Subcutaneous abdominal adipose tissue (tissue), 5 donors: ENCODE measurements around the gene KREMEN1.

ENCODE experiments used
- H3K27ac ChIP-seq: one replicate; pipeline ENCODE4 v1.7.0; 2013; ENCODE audit warnings: low read depth, mild to moderate bottlenecking, inconsistent platforms, low read length, moderate library complexity
- H3K27me3 ChIP-seq, 5 donors: one replicate each; pipeline ENCODE4 v1.7.0; 2013; ENCODE audit warnings: low read length in 5 of 5, inconsistent platforms in 1 of 5; ENCODE audit not compliant: control insufficient read depth in 5 of 5, insufficient read depth in 4 of 5
- H3K36me3 ChIP-seq, 5 donors: one replicate each; pipeline ENCODE4 v1.7.0; 2013; ENCODE audit warnings: low read length in 5 of 5; ENCODE audit not compliant: control insufficient read depth in 5 of 5, insufficient read depth in 5 of 5
- H3K4me1 ChIP-seq, 5 donors: one replicate each; pipeline ENCODE4 v1.7.0; 2013; ENCODE audit warnings: low read length in 5 of 5, mild to moderate bottlenecking in 3 of 5, moderate library complexity in 1 of 5; ENCODE audit not compliant: control insufficient read depth in 5 of 5, insufficient read depth in 5 of 5
- H3K4me3 ChIP-seq, 5 donors: one replicate each; pipeline ENCODE4 v1.7.0; 2013; ENCODE audit warnings: low read length in 5 of 5, low read depth in 1 of 5
- H3K9ac ChIP-seq, 5 donors: one replicate each; pipeline ENCODE4 v1.7.0; 2013; ENCODE audit warnings: low read length in 5 of 5, mild to moderate bottlenecking in 4 of 5, moderate library complexity in 3 of 5
- H3K9me3 ChIP-seq, 5 donors: one replicate each; pipeline ENCODE4 v1.7.0; 2013; ENCODE audit warnings: low read length in 5 of 5; ENCODE audit not compliant: control insufficient read depth in 5 of 5
- donor health status: healthy.
- donor health status: healthy.
- donor health status: healthy.
- donor health status: healthy.
- donor health status: healthy.

KREMEN1 gene

GRCh38 chr22:29203488-29204454 lies 130.9 kb downstream of the KREMEN1 start:
- no peaks in the 10 kb centered on the region for H3K36me3 ChIP-seq
- no peak overlapping the region for H3K9ac ChIP-seq
- H3K27ac ChIP-seq, result no peak overlapping the region
- no peaks in the 10 kb centered on the region for H3K9me3 ChIP-seq
- no peak overlapping the region for H3K4me3 ChIP-seq
- peaks cover 0 to 9% (median 6%) of the 10 kb centered on the region in 5 donors for H3K27me3 ChIP-seq
- peaks cover 0 to 41% (median 25%) of the 10 kb centered on the region in 5 donors for H3K4me1 ChIP-seq

- H3K36me3 ChIP-seq, result no peaks in the 10 kb centered on the region
- H3K9me3 ChIP-seq, result no peaks in the 10 kb centered on the region
- no peak overlapping the region for H3K27ac ChIP-seq
- H3K27me3 ChIP-seq, result peaks cover 0 to 9% (median 6%) of the 10 kb centered on the region in 5 donors
- H3K9ac ChIP-seq, result no peak overlapping the region
- no peak overlapping the region for H3K4me3 ChIP-seq
- peaks cover 0 to 43% (median 25%) of the 10 kb centered on the region in 5 donors for H3K4me1 ChIP-seq
These were observed 131.8 kb downstream of the KREMEN1 start for GRCh38 chr22:29204455-29205183.

GRCh38 chr22:29205252-29205593 lies 132.4 kb downstream of the KREMEN1 start:
- H3K27ac ChIP-seq, result no peak overlapping the region
- H3K36me3 ChIP-seq, result no peaks in the 10 kb centered on the region
- peaks cover 0 to 43% (median 25%) of the 10 kb centered on the region in 5 donors for H3K4me1 ChIP-seq
- peaks cover 0 to 9% (median 6%) of the 10 kb centered on the region in 5 donors for H3K27me3 ChIP-seq
- H3K9me3 ChIP-seq, result no peaks in the 10 kb centered on the region
- H3K9ac ChIP-seq, result no peak overlapping the region
- peak overlapping the region in 3 of 5 donors; percentile 31 to 55 (median 33) for H3K4me3 ChIP-seq

- Histone ChIP-seq H3K27ac (no peak within 1 kb of the TSS), H3K4me1 (peaks cover 0 to 43% (median 25%) of the 10 kb centered on the region in 5 donors), H3K4me3 (peak within 1 kb of the TSS in 4 of 5 donors; percentile 49 to 70 (median 56)), H3K36me3 (no peaks in the 10 kb centered on the region), H3K9me3 (no peaks in the 10 kb centered on the region), H3K27me3 (peaks cover 0 to 9% (median 6%) of the 10 kb centered on the region in 5 donors), H3K9ac (peak within 1 kb of the TSS in 2 of 5 donors; percentile 20 to 57)
These were observed 132.9 kb downstream of the KREMEN1 start, which contains the start of gene EMID1 for GRCh38 chr22:29205594-29206371. EMID1 (plus strand) TSS chr22:29205896; CDS start chr22:29206039, 143 bp downstream.

- H3K4me3 ChIP-seq, result peak overlapping the region in 4 of 5 donors; percentile 49 to 70 (median 56)
- peaks cover 0 to 9% (median 6%) of the 10 kb centered on the region in 5 donors for H3K27me3 ChIP-seq
- H3K36me3 ChIP-seq, result no peaks in the 10 kb centered on the region
- H3K9ac ChIP-seq, result peak overlapping the region in 2 of 5 donors; percentile 20 to 57
- peaks cover 0 to 42% (median 25%) of the 10 kb centered on the region in 5 donors for H3K4me1 ChIP-seq
- H3K27ac ChIP-seq, result no peak overlapping the region
- H3K9me3 ChIP-seq, result no peaks in the 10 kb centered on the region
These were observed 133.8 kb downstream of the KREMEN1 start for GRCh38 chr22:29206372-29207242.

- Histone ChIP-seq H3K4me3 (no peak overlapping the region), H3K4me1 (peaks cover 0 to 36% (median 20%) of the 10 kb centered on the region in 5 donors), H3K36me3 (no peaks in the 10 kb centered on the region), H3K9ac (no peak overlapping the region), H3K9me3 (no peaks in the 10 kb centered on the region), H3K27me3 (peaks cover 0 to 9% (median 6%) of the 10 kb centered on the region in 5 donors), H3K27ac (no peak overlapping the region)
These were observed 134.4 kb downstream of the KREMEN1 start for GRCh38 chr22:29207243-29207550.

GRCh38 chr22:29207562-29208501 lies 135.0 kb downstream of the KREMEN1 start:
- Histone ChIP-seq H3K4me1 (peaks cover 0 to 29% (median 13%) of the 10 kb centered on the region in 5 donors), H3K27me3 (peaks cover 0 to 9% (median 6%) of the 10 kb centered on the region in 5 donors), H3K27ac (no peak overlapping the region), H3K36me3 (no peaks in the 10 kb centered on the region), H3K9me3 (no peaks in the 10 kb centered on the region), H3K9ac (no peak overlapping the region), H3K4me3 (no peak overlapping the region)

- Histone ChIP-seq H3K4me3 (no peak overlapping the region), H3K27ac (no peak overlapping the region), H3K9ac (no peak overlapping the region), H3K9me3 (no peaks in the 10 kb centered on the region), H3K27me3 (peaks cover 0 to 9% (median 6%) of the 10 kb centered on the region in 5 donors), H3K4me1 (peaks cover 0 to 26% (median 10%) of the 10 kb centered on the region in 5 donors), H3K36me3 (no peaks in the 10 kb centered on the region)
These were observed 135.6 kb downstream of the KREMEN1 start for GRCh38 chr22:29208502-29208862.
